Peyer's patch (tissue), 4 donors: ENCODE data around the gene IFFO2.

Experiments
- CTCF ChIP-seq, 6 experiments: fragments of 450-650 bp in 4 of 6; fragments of 200-600 bp in 2 of 6; sonication (generic) in 1 of 6; IDR thresholded peaks; one replicate each; pipeline ENCODE4 v1.5.1; 2017 to 2019; ENCODE audit warnings: antibody characterized with exemption in 6 of 6, mild to moderate bottlenecking in 3 of 6, moderate library complexity in 1 of 6
- POLR2A ChIP-seq, 2 donors: fragments of 450-650 bp; IDR thresholded peaks; one replicate each; pipeline ENCODE4 v1.5.1; 2017; ENCODE audit warnings: antibody characterized with exemption in 2 of 2, mild to moderate bottlenecking in 2 of 2, moderate library complexity in 2 of 2

GRCh38 chr1:18970762-18971161 lies 14.3 kb upstream of the IFFO2 start:
- TF ChIP-seq CTCF (IDR thresholded peaks at IDR 0.05) (no peak), POLR2A (IDR thresholded peaks at IDR 0.05) (no peak)
